Esophagus muscularis mucosa (tissue), 4 donors: Measurements from ENCODE around the gene ZNF157.

Experiments
- EP300 ChIP-seq: sonication (generic); formaldehyde crosslinking; IDR thresholded peaks from one replicate; pipeline ENCODE4 v1.6.1; 2017; ENCODE audit warnings: antibody characterized with exemption
- POLR2A ChIP-seq: fragments of 450-650 bp; IDR thresholded peaks from one replicate; pipeline ENCODE4 v1.6.1; 2017; ENCODE audit warnings: antibody characterized with exemption, moderate library complexity, mild to moderate bottlenecking, low read depth
- TF ChIP-seq, protein P1 (sequence below), 3 experiments: fragments of 200-600 bp in 2 of 3; fragments of 450-650 bp in 1 of 3; sonication (generic) in 2 of 3; IDR thresholded peaks; one replicate each; pipeline ENCODE4 v1.5.1; 2017 to 2019; ENCODE audit warnings: antibody characterized with exemption in 3 of 3, mild to moderate bottlenecking in 2 of 3, moderate library complexity in 1 of 3

DNA sequence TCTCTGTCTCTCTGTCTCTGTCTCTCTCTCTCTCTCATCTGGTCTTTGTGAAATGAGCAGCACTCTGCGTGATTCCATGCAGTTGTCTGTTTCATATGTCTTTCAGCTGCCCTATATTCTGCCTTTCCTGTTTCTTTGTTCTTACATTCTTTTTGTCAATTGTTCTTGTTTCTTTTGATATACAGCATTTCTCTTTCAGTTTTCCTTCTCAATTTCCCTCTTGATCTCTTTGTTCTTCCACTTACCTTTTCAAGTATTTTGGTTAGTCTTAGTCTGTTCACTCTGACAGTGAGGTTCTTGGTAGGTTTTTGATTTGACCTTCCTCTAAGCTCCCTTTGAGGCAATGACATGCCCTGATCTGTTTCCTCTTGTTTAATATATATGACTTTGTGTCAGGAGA, 20.4 kb downstream of the ZNF157 start:
- TF ChIP-seq, protein P1, sequence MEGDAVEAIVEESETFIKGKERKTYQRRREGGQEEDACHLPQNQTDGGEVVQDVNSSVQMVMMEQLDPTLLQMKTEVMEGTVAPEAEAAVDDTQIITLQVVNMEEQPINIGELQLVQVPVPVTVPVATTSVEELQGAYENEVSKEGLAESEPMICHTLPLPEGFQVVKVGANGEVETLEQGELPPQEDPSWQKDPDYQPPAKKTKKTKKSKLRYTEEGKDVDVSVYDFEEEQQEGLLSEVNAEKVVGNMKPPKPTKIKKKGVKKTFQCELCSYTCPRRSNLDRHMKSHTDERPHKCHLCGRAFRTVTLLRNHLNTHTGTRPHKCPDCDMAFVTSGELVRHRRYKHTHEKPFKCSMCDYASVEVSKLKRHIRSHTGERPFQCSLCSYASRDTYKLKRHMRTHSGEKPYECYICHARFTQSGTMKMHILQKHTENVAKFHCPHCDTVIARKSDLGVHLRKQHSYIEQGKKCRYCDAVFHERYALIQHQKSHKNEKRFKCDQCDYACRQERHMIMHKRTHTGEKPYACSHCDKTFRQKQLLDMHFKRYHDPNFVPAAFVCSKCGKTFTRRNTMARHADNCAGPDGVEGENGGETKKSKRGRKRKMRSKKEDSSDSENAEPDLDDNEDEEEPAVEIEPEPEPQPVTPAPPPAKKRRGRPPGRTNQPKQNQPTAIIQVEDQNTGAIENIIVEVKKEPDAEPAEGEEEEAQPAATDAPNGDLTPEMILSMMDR (IDR thresholded peaks at IDR 0.05) = no peak
- TF ChIP-seq POLR2A = no peak
- no peak for TF ChIP-seq EP300
